GM12874 (cell line): Measurements from ENCODE around the gene FCER2.

Source experiments
- TF ChIP-seq, protein P1 (sequence below): IDR thresholded peaks from 2 replicates; pipeline ENCODE4 v1.5.1; 2011; ENCODE audit warnings: low read depth, mild to moderate bottlenecking, control low read depth, low read length, moderate library complexity; ENCODE audit not compliant: insufficient read depth

The FCER2 gene

DNA sequence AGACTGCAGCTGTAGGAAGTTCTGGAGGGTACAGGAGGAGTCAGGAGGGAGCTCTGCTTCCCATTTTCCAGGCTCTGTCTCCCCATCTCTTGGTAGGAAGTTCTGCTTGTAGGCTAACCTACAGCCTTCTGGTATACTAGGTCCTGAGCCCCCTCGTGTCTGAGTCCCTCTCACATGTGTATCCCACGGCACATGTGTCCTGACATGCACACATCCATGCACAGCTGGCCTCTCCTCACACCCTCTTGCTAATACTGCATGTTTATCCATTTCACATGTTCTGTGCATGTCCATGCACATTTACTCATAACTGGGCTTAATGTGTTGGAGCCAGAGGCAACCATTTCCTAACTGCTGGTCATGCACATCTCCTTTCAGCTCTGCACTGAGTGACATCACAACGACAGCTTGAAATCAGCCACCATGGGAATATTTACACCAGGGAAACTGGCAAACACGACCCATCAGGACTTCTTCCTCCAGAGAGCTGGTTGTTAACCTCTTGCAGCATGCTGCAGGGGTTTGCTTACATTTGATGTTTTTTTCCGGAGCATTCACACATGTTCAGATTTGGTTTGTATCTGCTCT, 42.4 kb upstream of the FCER2 start:
- TF ChIP-seq, protein P1, sequence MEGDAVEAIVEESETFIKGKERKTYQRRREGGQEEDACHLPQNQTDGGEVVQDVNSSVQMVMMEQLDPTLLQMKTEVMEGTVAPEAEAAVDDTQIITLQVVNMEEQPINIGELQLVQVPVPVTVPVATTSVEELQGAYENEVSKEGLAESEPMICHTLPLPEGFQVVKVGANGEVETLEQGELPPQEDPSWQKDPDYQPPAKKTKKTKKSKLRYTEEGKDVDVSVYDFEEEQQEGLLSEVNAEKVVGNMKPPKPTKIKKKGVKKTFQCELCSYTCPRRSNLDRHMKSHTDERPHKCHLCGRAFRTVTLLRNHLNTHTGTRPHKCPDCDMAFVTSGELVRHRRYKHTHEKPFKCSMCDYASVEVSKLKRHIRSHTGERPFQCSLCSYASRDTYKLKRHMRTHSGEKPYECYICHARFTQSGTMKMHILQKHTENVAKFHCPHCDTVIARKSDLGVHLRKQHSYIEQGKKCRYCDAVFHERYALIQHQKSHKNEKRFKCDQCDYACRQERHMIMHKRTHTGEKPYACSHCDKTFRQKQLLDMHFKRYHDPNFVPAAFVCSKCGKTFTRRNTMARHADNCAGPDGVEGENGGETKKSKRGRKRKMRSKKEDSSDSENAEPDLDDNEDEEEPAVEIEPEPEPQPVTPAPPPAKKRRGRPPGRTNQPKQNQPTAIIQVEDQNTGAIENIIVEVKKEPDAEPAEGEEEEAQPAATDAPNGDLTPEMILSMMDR = no peak

DNA sequence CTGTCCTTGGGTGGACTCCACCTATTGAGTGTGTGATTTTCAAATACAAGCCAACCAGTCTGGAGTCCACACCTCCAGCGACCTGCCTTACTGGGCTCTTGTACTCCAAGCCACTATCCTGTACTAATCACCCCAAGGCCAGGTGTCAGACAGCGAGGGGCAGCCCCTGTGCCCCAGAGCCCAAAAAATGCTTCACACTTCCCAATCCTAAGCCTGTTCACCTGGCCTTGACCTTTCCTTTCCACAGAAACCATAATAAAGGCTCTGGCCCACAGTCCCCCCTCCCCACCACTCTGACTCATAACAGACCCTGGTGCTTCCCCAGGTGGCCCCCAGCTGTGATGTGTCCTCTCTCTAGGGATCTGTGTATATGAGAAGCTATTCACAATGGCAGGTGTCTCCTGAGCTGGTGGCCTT, 41.5 kb upstream of the FCER2 start:
- TF ChIP-seq, protein P1 = no peak

DNA sequence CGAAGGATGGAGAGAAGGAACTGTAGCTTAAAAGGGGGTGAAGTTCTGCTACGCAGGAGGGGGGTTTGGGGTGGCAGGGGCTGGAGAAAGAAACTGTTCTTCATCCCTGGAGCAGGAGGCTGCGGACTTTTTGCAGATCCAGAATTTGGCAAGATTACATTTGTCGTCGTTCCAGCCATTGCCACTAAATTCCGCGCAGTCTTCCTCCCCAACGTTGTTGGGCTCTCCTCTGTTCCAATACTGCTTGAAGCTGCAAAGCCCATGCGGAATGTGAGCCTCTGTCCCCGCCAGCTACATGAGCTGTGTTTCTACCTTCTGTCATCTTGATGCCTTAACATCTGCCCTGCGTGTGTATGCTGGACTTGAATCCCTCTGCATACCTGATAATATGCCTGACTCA, 41.1 kb upstream of the FCER2 start:
- TF ChIP-seq, protein P1 = no peak

DNA sequence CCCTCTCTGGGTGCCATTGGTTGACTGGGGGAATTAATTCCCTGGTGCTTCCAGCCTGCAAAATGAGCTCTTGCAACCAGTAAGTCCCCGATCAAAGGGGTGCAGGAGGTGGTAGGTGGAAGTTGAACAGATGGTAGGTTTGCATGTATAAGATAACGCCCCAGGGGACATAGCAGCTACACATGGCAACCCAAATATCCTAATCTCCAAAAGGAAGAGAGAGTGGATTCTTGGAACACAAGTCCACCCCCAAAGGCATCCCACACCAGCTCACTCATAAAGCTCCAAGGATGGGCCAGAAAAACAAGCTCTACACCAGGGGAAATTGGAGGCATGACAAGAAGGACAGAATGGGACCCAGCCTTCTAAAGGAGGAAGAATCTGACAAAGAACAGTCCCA, 40.6 kb upstream of the FCER2 start:
- TF ChIP-seq, protein P1 = no peak

DNA sequence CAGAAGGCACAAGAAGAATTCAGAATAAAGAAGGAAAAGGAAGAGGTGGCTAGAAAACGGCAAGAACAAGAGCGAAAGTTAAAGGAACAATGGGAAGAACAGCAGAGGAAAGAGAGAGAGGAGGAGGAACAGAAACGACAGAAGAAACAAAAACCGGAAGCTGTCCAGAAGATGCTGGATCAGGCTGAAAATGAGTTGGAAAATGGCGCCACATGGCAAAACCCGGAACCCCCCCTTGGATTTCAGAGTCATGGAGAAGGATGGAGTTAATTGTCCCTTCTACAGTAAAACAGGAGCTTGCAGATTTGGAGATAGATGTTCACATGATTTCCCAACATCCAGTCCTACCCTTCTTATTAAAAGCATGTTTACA, 38.7 kb upstream of the FCER2 start:
- TF ChIP-seq, protein P1 = no peak

DNA sequence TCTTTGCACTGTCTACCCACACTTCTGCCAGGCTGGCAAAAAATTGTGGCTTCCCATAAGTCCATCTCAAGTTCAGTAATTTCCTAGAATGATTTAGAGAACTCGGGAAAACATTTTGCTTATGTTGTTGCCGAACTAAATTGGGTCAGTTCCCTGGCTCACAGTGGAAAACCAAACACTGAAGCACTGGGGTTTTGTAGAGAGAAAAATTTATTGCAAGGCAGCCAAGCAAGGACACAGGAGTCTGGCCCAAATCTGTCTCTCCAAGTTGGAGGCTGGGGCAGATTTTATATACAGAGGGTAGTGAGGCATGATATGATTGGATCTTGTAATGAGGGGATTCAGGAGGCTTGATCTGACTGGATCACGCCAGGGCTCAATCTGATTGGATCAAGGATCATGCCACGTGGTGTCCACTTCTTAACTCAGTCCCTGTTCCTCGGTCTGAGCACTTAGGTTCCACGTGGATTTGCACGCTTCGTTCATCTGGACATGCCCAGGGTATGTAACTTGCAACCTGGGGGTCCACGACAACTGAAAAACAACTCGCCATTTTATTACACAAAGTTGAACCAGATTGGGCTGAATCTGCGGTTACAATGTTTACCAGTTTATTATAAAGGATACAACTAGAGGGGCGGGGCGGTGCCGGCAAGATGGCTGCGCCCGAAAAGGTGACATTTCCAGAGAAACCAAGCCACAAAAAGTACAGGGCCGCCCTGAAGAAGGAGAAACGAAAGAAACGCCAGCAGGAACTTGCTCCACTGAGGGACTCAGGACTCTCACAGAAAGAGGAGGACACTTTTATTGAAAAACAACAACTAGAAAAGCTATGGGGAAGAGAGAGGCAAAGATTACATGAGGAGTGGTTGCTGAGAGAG, 38.1 kb upstream of the FCER2 start:
- TF ChIP-seq, protein P1 = no peak

DNA sequence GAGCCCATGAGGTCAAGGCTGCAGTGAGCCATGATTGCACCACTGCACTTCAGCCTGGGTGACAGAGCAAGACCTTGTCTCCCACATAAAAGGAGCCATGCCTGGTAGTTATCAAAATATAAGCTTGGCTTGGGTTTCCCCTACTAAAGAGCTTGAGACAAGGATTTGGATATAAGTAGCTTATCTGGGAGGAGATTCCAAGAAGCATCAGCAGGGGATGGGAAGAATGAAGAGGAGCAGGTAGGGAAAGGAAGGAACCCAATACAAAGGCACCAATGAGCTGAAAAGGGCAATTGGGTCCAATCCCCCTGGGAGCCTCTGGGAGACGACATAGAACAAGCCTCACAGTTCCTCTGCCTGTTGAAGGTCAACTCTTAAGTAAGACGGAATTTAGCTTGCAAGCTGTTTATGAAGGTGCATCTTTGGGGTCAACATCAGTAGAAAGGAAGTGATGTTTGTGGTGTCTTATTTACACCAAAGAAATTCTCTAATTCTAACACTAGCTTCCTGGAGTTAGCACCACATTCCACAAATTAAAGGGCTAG, 37.4 kb upstream of the FCER2 start:
- TF ChIP-seq, protein P1 = no peak
